Tibial artery (tissue), 4 donors: ENCODE results near the gene HTD2.

Experiments
- DNase-seq, 2 donors: peaks; one replicate each; pipeline ENCODE4 v3.0.0-alpha.2; 2019
- H3K27ac ChIP-seq, 2 donors: fragments of 200-600 bp; sonication (generic) in 1 of 2; 1 replicate in 1 of 2; 2 replicates in 1 of 2; pipeline ENCODE4 v1.5.1; 2018 to 2019; ENCODE audit warnings: mild to moderate bottlenecking in 1 of 2
- H3K27me3 ChIP-seq, 2 donors: fragments of 200-600 bp; sonication (generic) in 1 of 2; one replicate each; pipeline versions ENCODE4 v1.5.1 to v1.6.0; 2016 to 2019
- H3K36me3 ChIP-seq, 3 donors: fragments of 200-600 bp; sonication (generic) in 2 of 3; one replicate each; pipeline ENCODE4 v1.5.1; 2016 to 2019; ENCODE audit warnings: mild to moderate bottlenecking in 2 of 3
- H3K4me1 ChIP-seq, 4 donors: fragments of 200-600 bp; sonication (generic) in 2 of 4; 1 replicate in 3 of 4; 2 replicates in 1 of 4; pipeline ENCODE4 v1.5.1; 2016 to 2019
- H3K4me3 ChIP-seq, 2 donors: fragments of 200-600 bp; sonication (generic) in 1 of 2; 1 replicate in 1 of 2; 2 replicates in 1 of 2; pipeline ENCODE4 v1.5.1; 2018 to 2019; ENCODE audit warnings: mild to moderate bottlenecking in 2 of 2
- H3K9me3 ChIP-seq, 3 donors: fragments of 200-600 bp; sonication (generic) in 1 of 3; one replicate each; pipeline ENCODE4 v1.5.1; 2016 to 2019
- intact Hi-C: fragments of 100-400 bp; cut with DNase I; formaldehyde crosslinking; loops from one replicate; pipeline ENCODE4 v1.15.0; 2023; ENCODE audit warnings: low total_unique reads
- TF ChIP-seq, protein P1 (sequence below), 2 experiments: fragments of 200-600 bp in 1 of 2; fragments of 450-650 bp in 1 of 2; IDR thresholded peaks; one replicate each; pipeline ENCODE4 v1.5.1; 2017 to 2019; ENCODE audit warnings: antibody characterized with exemption in 2 of 2, mild to moderate bottlenecking in 1 of 2, moderate library complexity in 1 of 2

HTD2 gene

DNA sequence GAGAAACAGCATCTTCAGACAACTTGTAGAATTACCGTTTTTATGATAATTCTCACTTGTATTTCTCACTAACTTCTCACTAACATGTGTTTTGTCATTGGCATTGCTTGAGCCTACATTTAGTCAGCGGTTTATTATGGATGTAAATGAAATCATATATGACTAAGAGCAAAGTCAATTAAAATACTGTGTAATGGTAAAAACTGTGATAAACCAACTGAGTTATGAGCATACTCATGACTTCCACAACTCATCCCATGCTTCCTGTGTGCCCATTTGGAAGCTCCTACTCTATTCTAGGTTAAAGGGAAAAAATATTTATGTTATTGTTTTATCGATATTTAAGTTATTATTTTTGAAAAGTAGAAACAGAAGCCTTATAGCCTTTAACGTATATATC lies 39.1 kb downstream of the HTD2 start:
- no peak for DNase-seq
- no peak overlapping the region for H3K4me3 ChIP-seq
- peaks cover 0 to 15% (median 0%) of the 10 kb centered on the region in 3 donors for H3K36me3 ChIP-seq
- peaks cover 0 to 3% (median 0%) of the 10 kb centered on the region in 4 donors for H3K4me1 ChIP-seq
- intact Hi-C loops = no loop called here
- H3K27ac ChIP-seq = no peak overlapping the region
- no peaks in the 10 kb centered on the region for H3K9me3 ChIP-seq
- TF ChIP-seq, protein P1, sequence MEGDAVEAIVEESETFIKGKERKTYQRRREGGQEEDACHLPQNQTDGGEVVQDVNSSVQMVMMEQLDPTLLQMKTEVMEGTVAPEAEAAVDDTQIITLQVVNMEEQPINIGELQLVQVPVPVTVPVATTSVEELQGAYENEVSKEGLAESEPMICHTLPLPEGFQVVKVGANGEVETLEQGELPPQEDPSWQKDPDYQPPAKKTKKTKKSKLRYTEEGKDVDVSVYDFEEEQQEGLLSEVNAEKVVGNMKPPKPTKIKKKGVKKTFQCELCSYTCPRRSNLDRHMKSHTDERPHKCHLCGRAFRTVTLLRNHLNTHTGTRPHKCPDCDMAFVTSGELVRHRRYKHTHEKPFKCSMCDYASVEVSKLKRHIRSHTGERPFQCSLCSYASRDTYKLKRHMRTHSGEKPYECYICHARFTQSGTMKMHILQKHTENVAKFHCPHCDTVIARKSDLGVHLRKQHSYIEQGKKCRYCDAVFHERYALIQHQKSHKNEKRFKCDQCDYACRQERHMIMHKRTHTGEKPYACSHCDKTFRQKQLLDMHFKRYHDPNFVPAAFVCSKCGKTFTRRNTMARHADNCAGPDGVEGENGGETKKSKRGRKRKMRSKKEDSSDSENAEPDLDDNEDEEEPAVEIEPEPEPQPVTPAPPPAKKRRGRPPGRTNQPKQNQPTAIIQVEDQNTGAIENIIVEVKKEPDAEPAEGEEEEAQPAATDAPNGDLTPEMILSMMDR (IDR thresholded peaks at IDR 0.05) = no peak
- H3K27me3 ChIP-seq = no peaks in the 10 kb centered on the region

GRCh38 chr3:58346368-58346767 lies 40.0 kb downstream of the HTD2 start:
- no peak overlapping the region for H3K4me3 ChIP-seq
- intact Hi-C loops = no loop called here

GRCh38 chr3:58347984-58348383 lies 41.7 kb downstream of the HTD2 start:
- TF ChIP-seq, protein P1 (IDR thresholded peaks at IDR 0.05) = no peak
- Histone ChIP-seq H3K4me1 (peaks cover 0 to 7% (median 0%) of the 10 kb centered on the region in 4 donors), H3K9me3 (no peaks in the 10 kb centered on the region)

More at GRCh38 chr3:58346368-58346767, 40.0 kb downstream of the HTD2 start:
- Histone ChIP-seq H3K27me3 (no peaks in the 10 kb centered on the region), H3K36me3 (peaks cover 0 to 10% (median 0%) of the 10 kb centered on the region in 3 donors), H3K4me1 (peaks cover 0 to 7% (median 0%) of the 10 kb centered on the region in 4 donors), H3K27ac (no peak overlapping the region), H3K9me3 (no peaks in the 10 kb centered on the region)
- no peak for DNase-seq
- TF ChIP-seq, protein P1 (IDR thresholded peaks at IDR 0.05) = no peak

GRCh38 chr3:58349792-58350626 lies 43.7 kb downstream of the HTD2 start:
- H3K4me3 ChIP-seq = no peak overlapping the region
- H3K27me3 ChIP-seq = no peaks in the 10 kb centered on the region
- H3K27ac ChIP-seq = no peak overlapping the region
- no peaks in the 10 kb centered on the region for H3K9me3 ChIP-seq
- intact Hi-C loops = no loop called here
- no peaks in the 10 kb centered on the region for H3K36me3 ChIP-seq
- DNase-seq = no peak
- peaks cover 0 to 7% (median 0%) of the 10 kb centered on the region in 4 donors for H3K4me1 ChIP-seq
- TF ChIP-seq, protein P1 (IDR thresholded peaks at IDR 0.05) = no peak

More at GRCh38 chr3:58347984-58348383, 41.7 kb downstream of the HTD2 start:
- Histone ChIP-seq H3K4me3 (no peak overlapping the region), H3K27ac (no peak overlapping the region), H3K27me3 (no peaks in the 10 kb centered on the region), H3K36me3 (peaks cover 0 to 6% (median 0%) of the 10 kb centered on the region in 3 donors)
- no peak for DNase-seq
- intact Hi-C loops = no loop called here

DNA sequence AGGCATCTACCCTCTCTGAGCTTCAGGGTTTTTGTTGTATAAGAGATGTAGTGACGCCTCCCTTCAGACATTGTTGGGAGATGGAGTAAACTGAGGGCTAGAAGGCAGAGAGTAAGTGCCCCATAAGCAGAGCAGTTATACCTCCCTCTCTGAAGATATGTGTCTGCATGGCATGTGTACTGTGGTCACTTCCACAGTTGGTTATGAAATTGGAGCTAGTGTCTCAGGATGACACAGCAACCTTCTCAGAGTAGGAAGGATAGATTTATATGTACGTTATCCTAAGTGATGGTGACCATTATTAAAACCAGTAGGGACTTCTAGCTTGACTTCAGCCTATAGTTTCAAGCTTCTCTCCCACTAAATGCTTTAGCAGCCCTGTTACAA lies 44.3 kb downstream of the HTD2 start:
- TF ChIP-seq, protein P1 (IDR thresholded peaks at IDR 0.05) = no peak
- no peak overlapping the region for H3K27ac ChIP-seq
- intact Hi-C loops = no loop called here

More for the DNA sequence above, 44.3 kb downstream of the HTD2 start:
- H3K9me3 ChIP-seq = no peaks in the 10 kb centered on the region
- H3K4me1 ChIP-seq = peaks cover 0 to 7% (median 0%) of the 10 kb centered on the region in 4 donors
- no peaks in the 10 kb centered on the region for H3K36me3 ChIP-seq
- no peak overlapping the region for H3K4me3 ChIP-seq
- no peak for DNase-seq
- H3K27me3 ChIP-seq = no peaks in the 10 kb centered on the region
